ENCODE measurements around the gene ACAT2.

DNA sequence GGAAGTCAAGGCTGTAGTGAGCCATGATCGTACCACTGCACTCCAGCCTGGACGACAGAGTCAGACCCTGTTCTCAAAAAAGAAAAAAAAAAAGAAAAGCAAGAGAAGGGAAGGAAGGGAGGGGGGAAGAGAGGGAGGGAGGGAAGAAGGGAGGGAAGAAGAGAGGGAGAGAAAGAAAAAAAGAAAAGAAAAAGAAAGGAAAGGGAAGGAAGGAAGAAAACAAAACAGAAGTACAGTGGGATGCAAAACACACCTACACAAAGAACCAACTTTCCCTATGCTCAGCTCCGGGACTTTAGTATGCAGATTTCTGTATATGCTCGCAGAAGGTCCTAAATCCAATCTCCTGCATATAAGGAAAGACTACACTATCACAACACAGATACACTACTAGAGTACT lies 37.1 kb upstream of the ACAT2 start:
- TF ChIP-seq ARNTL (CRISPR knock-in tag; IDR thresholded peaks at IDR 0.05; ENCODE audit: borderline replicate concordance, low read depth) (no peak), GLIS3 (CRISPR knock-in tag; IDR thresholded peaks at IDR 0.05) (no peak), CSDC2 (CRISPR knock-in tag; IDR thresholded peaks at IDR 0.05) (no peak), SNAI2 (CRISPR knock-in tag; IDR thresholded peaks at IDR 0.05) (no peak), PPARA (CRISPR knock-in tag; IDR thresholded peaks at IDR 0.05; ENCODE audit: borderline replicate concordance) (no peak), ZFP3 (CRISPR knock-in tag; IDR thresholded peaks at IDR 0.05) (no peak), RARB (CRISPR knock-in tag; IDR thresholded peaks at IDR 0.05) (no peak)
- TF ChIP-seq, protein P1, sequence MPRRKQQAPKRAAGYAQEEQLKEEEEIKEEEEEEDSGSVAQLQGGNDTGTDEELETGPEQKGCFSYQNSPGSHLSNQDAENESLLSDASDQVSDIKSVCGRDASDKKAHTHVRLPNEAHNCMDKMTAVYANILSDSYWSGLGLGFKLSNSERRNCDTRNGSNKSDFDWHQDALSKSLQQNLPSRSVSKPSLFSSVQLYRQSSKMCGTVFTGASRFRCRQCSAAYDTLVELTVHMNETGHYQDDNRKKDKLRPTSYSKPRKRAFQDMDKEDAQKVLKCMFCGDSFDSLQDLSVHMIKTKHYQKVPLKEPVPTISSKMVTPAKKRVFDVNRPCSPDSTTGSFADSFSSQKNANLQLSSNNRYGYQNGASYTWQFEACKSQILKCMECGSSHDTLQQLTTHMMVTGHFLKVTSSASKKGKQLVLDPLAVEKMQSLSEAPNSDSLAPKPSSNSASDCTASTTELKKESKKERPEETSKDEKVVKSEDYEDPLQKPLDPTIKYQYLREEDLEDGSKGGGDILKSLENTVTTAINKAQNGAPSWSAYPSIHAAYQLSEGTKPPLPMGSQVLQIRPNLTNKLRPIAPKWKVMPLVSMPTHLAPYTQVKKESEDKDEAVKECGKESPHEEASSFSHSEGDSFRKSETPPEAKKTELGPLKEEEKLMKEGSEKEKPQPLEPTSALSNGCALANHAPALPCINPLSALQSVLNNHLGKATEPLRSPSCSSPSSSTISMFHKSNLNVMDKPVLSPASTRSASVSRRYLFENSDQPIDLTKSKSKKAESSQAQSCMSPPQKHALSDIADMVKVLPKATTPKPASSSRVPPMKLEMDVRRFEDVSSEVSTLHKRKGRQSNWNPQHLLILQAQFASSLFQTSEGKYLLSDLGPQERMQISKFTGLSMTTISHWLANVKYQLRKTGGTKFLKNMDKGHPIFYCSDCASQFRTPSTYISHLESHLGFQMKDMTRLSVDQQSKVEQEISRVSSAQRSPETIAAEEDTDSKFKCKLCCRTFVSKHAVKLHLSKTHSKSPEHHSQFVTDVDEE (CRISPR knock-in tag; IDR thresholded peaks at IDR 0.05), result no peak
- TF ChIP-seq, protein P2, sequence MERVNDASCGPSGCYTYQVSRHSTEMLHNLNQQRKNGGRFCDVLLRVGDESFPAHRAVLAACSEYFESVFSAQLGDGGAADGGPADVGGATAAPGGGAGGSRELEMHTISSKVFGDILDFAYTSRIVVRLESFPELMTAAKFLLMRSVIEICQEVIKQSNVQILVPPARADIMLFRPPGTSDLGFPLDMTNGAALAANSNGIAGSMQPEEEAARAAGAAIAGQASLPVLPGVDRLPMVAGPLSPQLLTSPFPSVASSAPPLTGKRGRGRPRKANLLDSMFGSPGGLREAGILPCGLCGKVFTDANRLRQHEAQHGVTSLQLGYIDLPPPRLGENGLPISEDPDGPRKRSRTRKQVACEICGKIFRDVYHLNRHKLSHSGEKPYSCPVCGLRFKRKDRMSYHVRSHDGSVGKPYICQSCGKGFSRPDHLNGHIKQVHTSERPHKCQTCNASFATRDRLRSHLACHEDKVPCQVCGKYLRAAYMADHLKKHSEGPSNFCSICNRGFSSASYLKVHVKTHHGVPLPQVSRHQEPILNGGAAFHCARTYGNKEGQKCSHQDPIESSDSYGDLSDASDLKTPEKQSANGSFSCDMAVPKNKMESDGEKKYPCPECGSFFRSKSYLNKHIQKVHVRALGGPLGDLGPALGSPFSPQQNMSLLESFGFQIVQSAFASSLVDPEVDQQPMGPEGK (CRISPR knock-in tag; IDR thresholded peaks at IDR 0.05; ENCODE audit: borderline replicate concordance), result no peak
